Activated CD8-positive, alpha-beta memory T cell treated with anti-CD3 and anti-CD28 coated beads for 24 hours (primary cell): Measurements from ENCODE around the gene OBP2A.
"Not testable (repeated sequence)": the region's sequence is repeated elsewhere in the genome, so short reads cannot be mapped to it uniquely, and the experiment has no call there.

Experiments used
- DNase-seq: peaks from one replicate; pipeline ENCODE4 v3.0.0-alpha.2; 2020

OBP2A gene

GRCh38 chr9:135512904-135513303 is 33.0 kb upstream of the OBP2A start:
- DNase-seq = peak; percentile 17

- DNase-seq = peak; percentile 30
These were observed 32.5 kb upstream of the OBP2A start for GRCh38 chr9:135513351-135513846.

GRCh38 chr9:135513906-135514305 is 32.0 kb upstream of the OBP2A start:
- not testable (repeated sequence) for DNase-seq

DNA sequence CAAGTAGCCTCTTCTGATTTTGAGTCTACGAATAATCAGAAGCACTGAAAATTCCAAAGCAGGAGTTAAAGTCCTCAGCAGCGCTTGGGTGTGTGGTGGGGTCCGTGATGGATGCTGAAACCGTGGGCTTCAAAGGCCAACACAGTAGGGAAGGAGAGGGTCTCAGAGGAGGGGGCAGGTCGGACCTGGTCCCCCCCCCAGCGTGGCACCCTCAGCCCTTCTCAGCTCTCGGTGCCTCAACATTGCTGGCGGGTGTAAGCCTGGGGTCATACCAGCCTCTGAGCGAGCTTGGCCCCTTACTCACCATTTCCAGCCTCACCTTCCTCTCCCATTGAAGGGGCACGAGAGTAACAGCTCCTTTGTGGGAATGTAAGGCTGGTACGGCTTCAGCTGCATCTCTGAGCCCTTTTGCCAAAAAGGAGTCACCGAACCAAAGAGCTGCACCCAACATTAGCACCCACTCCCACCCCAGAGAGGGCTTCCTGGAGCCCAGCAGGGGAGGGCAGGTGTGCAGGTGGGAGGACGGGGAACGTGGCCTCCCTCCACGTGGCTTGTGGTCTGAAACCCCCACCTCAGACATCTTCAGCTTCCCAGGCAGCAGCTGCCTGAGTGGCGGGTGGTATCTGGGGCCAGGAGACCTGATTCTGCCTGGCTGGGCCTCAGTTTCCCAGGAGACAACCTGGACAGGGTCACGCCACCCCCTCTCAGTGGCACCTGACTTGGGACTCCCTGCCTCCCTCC is 31.4 kb upstream of the OBP2A start:
- DNase-seq = no peak

DNA sequence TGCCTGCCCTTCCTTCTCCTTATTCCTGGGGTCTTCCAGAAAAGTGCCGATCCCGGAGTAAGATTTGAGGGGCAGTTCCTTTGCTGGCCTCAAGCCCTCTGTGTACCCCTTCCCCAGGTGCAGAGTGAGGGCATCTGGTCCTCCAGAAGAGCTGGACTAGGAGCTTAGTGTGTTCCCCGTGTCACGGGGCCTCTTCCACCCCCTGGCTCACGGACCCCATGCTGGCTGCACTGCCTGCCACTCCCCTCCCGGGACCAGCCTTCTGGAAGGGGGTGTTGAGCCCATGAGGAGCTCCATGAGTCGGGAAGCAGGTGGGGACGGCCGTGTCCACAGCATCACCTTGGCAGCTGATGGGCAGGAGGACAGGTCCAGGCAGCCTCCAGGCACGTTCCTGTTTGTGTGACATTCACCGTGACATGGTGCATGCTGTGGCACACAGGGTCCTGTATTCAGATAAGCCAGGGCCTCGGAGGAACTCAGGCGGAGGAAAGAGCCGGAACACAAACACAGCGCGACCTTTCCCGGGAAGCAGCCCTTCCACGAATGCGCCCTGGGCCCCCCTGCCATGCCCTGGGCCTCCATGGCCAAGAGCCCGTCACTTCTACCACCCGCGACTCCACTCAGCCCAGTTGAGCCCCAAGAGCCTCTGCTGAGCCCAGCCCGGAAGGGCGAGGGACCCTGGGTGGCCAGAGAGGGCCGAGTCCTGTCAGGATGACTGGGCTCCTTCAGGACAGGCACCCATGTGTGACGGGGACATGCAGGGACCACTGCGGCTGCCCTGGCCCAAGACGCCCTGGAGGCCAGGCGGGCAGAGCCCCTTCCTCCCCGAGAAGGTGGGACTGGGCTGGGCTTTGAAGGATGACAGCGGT is 30.6 kb upstream of the OBP2A start:
- peak; percentile 35 for DNase-seq

- DNase-seq = peak; percentile 43
These were observed 29.6 kb upstream of the OBP2A start for GRCh38 chr9:135516132-135516860.

- peak; percentile 30 for DNase-seq
These were observed 28.5 kb upstream of the OBP2A start for GRCh38 chr9:135517407-135517822.

GRCh38 chr9:135519179-135519971 is 26.6 kb upstream of the OBP2A start:
- peak; percentile 24 for DNase-seq

DNA sequence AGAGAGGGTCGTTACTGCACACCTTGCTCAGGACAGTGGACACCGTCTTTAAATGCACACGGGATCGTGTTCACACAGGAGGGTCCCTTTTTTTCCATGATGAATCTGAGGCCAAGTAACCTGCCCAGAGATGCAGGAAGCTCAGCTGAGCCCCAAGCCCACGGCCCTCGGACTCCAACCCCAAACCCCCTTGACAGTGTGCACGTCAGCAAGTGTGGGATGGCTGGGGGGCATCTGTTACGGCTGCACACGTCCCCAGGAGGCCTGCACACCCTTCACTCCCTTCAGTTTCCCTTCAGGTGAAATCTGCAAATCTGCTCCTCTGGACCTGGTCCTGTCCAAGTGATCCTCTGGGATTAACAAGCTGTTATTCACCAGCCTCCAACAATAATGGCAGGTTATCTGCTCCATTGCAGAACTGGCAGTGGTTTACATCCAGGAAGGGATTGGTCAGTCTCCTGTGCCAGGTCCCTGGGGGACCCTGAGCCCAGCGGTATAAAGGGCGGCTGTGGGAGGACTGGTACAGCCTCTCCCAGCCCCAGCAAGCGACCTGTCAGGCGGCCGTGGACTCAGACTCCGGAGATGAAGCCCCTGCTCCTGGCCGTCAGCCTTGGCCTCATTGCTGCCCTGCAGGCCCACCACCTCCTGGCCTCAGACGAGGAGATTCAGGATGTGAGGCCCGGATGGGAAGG is 24.9 kb upstream of the OBP2A start, which contains the start of gene LCN1:
LCN1 (plus strand) TSS at position 525 of the 692 bp plus-strand sequence; CDS start at position 583, 58 bp downstream.
- DNase-seq = peak; percentile 33

- peak; percentile 15 for DNase-seq
These were observed 24.3 kb upstream of the OBP2A start for GRCh38 chr9:135521608-135522095.

GRCh38 chr9:135522137-135522877 is 23.6 kb upstream of the OBP2A start:
- peak; percentile 38 for DNase-seq

- DNase-seq = no peak
These were observed 23.0 kb upstream of the OBP2A start for GRCh38 chr9:135522931-135523330.

DNA sequence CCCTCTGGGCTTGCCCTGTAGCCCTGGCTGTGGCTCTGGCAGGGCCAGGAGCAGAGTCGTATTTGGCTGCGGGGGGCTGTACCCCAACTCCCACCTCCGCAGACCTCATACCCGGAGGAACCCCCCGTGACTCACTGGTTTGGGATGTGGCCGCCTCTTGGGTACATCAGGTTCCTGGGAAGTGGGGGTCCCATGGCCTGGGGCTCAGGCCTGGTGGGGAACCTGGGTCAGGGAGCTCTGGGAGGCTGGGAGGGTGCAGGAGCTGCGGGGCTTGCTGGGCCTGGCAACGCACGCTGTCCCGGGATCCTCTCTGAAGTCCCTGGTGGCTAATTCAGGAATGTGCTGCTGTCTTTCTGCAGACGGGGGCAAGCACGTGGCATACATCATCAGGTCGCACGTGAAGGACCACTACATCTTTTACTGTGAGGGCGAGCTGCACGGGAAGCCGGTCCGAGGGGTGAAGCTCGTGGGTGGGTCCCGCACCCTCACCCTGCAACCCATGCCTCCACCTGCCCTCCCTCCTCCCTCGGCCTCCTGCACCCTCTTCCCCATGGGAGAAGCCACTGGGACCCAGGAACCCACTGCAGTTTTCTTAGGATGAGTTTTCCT is 22.3 kb upstream of the OBP2A start:
- DNase-seq = peak; percentile 44

DNA sequence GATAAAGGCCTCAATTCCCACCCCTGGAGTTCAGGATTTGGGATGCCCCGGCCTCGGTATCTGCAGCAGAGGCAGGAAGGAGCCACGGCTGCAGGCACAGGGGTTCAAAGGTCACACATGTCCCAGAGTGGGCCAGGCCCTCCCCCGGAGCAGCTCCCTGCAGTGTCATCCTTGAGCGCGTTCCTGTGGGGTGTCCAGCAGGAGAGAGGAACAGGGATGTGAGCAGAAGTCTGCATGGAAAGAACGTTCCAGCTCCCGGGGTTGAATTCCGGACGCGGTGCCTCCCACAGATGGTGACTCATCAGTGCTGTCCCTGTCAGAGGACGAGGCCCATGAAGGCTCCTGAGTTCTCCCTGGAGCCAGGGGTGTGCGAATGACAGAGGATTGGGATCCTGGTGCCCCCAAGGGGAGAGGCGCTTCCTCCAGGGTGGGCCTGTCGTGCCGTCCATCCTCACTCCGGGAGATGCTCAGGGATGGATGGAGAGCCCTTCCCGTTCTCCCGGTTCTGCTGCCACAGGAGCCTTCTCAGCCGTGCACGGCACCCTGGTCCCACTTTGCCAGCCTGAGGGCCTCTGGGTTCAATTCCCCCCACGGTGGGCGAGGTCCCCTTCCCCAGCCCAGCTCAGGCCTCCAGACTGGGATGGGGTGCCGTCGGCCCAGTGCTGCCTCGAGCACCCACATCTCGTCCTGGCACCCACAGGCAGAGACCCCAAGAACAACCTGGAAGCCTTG is 21.6 kb upstream of the OBP2A start:
- peak; percentile 41 for DNase-seq

DNA sequence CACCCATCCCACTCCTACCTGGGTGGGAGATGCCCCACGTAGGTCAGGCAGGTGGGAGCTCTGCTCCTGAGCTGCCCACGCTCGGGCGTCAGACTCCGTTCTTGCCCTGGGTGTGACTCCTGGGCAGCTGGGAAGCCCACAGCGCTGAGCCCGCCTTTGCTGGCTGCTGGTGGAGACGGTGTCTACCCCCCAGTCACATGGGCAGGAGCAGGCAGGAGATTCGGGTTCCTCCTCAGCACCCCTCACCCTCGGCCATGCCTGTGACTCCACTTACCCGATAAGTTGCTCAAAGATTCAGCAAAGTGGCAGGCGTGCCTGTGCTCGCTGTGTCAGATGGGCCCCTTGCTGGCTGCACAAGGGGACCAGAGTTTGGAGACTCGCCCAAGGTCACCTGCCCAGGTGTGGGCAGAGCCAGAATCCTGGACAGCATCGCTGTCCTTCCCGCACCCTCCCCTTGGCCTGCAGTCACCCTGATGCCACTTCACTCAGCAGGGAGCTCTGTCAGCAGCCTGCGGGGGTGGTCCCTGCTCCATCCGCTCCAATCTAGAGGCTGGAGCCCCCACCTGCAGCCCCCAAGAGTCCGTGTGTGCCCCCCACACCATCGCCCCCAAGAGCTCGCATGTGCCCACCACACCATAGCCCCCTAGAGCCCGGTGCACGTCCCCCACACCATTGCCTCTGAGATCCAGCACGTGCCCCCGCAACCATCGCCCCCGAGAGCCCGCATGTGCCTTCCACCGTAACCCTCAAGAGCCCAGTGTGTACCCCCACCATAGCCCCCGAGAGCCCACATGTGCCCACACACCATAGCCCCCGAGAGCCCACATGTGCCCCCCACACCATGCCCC is 20.5 kb upstream of the OBP2A start:
- DNase-seq = peak; percentile 40

- peak; percentile 37 for DNase-seq
These were observed 19.7 kb upstream of the OBP2A start for GRCh38 chr9:135526089-135526729.

DNA sequence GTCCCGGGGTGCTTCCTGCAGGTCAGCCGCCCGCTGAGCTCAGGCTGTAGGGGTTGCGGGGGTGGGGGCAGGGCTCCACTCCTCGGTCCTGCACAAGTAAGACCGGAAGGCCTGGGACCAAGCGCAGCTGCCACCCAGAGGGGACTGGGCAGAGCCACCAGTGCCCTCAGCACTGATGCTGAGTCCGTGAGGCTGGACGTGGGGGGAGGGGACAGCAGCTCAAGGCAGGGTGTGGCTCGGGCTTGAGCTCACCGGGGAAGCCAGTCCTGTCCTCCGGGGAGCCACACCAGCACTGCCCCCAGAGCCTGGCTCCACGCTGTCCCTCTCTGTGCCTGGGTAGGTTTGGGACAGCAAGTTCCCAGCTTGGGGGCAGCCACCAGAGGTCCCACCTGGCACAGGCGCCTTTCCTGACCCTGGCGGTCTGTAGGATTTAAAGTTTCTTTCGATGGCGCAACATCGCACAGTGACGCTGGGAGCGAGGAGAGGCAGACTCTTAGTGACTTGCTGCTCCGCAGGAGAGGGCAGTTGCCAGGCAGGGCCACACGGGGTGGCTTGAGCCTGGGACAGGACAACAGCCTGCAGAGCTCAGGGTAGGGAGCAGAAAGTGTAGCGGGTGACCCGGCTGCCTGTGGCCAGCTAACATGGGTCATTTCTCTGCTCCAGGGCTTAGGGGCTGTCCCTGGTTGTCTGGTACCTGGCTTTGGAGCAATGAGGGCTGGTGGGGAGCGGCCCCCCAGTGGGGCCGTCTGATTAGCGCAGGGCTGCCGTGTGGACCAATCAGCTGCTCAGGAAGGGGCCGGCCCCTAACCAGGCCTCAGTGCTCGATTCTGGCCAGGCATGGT is 19.0 kb upstream of the OBP2A start:
- DNase-seq = peak; percentile 33
